Stimulated activated CD8-positive, alpha-beta memory T cell treated with anti-CD3 and anti-CD28 coated beads, Interleukin-7, amount 100 ng/mL, for 4 hours (primary cell): ENCODE data around the gene CHI3L1.

Source experiments
- DNase-seq, 2 donors: peaks; one replicate each; pipeline ENCODE4 v3.0.0-alpha.2; 2020; ENCODE audit warnings: low read depth in 2 of 2

CHI3L1 gene

DNA sequence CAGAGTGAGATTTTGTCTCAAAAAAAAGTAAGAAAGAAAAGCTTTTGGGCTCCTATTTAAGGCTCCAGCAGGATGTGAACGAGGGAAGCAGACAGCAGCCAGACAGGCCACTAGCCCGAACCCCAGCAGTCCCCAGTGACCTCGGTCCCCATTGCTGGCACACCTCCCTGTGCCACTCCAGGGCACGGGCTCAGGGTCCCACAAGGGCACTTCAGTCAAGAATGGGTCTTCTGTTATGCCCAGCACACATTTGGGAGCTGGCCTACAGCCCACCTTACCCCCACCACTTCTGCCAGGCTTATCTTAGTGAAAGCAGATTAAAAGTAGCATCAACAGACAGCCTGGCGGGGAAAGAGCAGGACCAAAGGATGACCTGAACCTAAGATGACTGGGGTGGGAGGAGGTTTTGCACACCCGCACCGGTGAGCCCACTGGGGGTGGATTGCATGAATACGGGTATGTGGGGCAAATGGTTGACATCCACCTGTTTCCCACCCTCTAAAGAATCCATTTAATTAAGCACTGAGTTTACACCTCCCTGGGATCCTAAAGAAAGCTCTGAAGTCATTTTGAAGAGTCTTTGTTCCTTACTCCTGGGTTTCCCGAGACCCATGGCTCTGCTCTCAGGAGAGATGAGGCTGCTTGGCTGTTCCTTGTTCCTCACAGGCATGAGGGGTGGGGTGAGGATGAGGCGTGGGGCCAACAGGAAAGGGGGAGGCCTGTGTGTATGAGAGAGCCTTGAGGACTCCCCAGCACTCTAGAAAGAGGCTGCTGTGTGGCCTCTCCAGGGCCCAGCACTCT, 4.7 kb downstream of the CHI3L1 start:
- no peak for DNase-seq

DNA sequence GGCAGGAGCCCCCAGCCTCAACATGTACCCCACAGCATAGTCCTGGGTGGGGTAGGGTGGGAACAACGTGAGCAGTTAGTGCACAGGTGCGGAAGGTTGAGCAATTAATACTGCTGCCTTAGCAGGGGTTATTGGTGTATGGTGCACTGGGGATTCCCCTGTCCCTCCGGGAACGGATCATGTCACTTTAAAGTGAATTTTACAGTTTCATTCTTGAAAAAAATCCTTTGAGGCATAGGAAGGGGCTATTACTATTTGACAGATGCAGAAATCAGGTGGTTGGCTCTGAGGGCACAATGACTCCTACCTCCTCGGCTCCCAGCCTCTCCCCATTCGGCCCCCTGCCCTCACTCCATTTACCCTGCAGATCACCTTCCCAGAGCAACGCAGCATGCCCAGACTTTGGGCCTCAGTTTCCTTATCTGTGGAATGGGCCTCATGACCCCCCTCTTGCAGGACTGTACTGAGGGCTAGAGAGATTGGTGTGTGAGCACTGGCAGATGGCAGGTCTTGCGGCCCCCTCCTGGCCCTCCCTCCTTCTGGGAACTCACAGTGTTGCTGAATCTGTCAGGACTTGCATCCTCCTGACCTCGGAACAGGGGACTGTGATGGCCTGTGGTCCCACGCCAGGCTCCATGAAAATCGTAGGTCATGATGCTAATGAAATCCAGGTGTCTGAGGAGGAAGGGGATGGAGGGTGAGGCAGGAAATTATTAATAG, 5.7 kb downstream of the CHI3L1 start:
- DNase-seq: no peak

- no peak for DNase-seq
These were observed 6.9 kb downstream of the CHI3L1 start for GRCh38 chr1:203179667-203180005.

DNA sequence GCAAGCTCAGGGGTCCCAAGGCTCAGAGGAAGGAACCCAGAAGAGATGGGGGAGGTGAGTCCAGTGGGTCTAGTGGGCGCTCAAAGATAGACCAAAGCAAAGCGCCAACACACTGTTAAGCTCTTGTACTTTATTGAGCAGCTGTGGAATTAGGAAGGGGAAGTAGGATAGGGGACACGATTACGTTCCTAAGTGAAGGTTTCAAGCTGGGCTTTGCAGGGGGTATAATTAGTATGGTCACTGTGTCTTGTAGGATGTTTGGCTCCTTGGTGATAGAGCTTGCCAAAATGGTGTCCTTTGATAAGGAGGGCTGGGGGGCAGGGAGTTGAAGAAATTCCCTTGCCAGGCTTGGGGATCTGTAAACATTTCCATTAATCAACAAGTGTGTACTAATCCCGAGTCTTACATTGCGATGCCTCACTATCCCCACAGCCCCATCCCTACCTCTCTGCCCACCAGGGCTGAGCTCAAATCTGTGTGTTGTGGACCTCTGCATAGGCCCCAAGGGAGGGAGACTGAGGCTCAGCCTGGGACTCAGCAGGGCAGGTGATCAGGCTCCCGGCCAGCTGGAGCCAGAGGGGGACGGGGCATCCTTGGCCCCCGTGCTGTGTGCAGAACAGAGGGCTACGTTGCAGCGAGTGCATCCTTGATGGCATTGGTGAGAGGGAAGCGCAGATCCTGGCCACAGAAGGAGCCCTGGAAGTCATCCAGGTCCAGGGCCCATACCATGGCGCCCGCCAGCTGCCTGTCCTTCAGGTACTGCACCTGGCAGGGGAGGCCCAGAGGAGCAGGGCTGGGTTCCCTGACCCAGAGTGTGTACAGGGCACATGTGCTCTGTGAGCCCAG, 7.5 kb downstream of the CHI3L1 start:
- no peak for DNase-seq

DNA sequence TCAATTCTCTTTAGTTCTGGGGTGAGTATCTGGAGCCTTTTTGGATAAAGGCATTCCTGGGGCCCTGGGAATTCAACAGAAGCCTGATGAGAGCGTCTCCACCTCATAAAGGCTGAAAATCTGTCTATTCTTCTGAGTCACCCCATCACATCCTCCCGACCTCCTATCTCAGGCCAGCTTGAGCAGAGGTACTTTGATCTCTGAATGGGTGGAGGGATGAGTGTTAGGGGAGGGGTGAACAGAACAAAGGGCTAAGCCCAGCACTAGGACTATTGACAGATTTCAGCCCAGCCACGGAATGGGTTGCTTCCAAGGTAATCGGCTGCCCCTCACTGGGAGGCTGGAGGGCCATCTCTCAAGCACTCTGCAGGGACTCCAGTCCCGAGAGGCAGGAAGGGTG, 8.4 kb downstream of the CHI3L1 start:
- no peak for DNase-seq

- DNase-seq: no peak
These were observed 8.9 kb downstream of the CHI3L1 start for GRCh38 chr1:203177470-203178039.

DNA sequence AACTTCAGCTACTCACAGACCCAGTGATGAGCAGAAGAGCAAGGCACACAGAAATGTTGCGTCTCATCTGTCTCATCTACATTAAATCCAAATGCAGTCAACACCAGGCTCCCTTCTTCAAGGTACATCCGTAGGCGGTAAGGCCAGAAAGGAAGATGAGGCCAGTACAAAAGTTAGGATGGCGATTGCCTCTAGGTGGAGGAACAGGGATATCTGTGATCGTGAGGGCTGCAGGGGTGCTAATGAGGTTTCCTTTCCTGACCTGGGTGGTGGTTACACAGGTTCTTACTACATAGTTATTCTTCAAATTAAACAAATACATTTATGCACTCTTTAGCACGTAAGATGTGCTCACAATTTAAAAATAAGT, 9.5 kb downstream of the CHI3L1 start:
- no peak for DNase-seq

GRCh38 chr1:203176273-203177035, 10.1 kb downstream of the CHI3L1 start:
- no peak for DNase-seq

GRCh38 chr1:203175827-203176241, 10.7 kb downstream of the CHI3L1 start:
- no peak for DNase-seq

GRCh38 chr1:203175237-203175826, 11.2 kb downstream of the CHI3L1 start, which contains the start of gene MYBPH:
MYBPH (minus strand) TSS chr1:203175826; CDS start chr1:203175755, 71 bp downstream.
- no peak for DNase-seq

- DNase-seq: no peak
These were observed 12.0 kb downstream of the CHI3L1 start for GRCh38 chr1:203174324-203174985.

GRCh38 chr1:203173566-203173965, 12.9 kb downstream of the CHI3L1 start:
- no peak for DNase-seq

- DNase-seq: no peak
These were observed 13.4 kb downstream of the CHI3L1 start for GRCh38 chr1:203173011-203173555.

DNA sequence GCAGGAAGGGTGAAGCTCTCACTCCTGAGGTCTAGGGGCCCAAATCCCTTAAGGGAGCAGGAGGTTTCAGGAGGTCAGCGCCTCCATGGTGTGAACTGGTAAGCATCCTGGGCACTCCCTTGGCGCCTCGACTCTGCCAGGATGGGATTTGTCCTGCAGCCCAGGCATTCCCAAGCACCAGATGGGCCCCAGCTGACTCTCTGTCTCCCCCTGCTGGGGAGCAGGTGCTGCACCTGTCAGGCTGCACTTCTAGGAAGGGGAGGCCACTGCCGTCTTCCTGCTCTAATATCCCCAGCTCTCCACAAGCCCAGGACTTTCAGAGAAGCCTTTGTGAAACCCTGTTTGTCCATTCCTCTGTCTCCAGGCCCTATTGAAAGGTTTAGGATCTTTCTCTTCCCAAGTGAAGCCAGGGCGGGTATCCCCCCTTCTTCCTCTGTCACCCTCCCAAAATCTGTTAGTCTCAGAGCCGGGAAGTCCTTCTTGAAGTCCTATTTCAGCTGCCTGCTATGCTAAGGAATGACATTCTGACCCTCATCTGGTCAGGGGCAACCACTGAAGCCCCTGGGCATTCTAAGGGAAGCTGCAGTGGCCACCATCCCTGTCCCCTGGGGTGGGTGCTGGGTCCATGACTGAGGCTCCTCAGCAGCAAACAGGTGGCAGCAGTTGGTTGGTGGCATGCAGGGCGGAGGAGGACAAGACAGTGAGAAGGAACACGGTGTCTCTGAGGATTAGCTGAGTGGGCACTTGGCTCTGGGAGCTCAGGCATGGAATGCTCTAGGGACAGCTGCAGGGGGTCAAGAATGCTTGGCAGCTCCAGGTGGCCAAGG, 14.1 kb downstream of the CHI3L1 start:
- DNase-seq: no peak

DNA sequence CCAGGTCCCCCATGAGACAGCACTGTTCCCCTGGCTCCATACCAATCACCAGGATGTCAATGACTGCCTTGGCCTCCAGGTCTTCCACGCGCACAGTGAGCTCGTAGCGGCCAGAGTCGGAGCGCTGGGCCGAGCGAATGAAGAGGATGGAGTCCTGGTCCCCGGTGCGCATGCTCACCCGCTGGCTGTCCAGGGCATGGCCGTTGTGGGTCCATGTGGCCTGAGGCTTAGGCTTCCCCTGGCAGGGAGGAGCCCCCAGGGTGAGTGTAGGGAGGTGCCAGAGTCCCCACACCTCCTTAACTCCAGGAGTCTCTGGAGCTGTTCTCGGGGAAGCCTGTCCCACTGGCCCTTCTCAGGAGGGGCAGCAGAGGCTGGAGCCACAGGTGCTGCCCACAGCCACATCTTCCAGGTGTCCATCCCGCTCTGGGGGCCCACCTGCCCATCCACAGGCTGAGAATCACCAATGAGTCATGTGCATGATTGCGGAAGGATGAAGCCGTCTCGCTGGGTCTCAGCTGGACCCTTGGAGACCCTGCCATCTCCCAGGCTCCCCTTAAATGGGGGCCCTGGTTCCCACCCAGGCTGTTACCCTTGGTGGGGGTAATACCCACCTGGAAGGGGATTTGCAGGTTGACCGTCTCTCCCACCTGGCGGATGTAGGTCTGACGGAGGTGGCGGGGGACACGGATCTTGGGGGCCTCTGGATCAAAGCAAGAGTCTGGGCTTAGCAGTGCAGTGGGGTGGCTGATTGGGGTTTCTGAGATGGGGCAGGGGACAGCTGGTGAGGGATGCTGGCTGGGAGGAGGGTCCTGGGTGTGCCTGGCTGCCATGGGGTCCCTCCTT, 14.9 kb downstream of the CHI3L1 start:
- DNase-seq: no peak

- DNase-seq: no peak
These were observed 15.7 kb downstream of the CHI3L1 start for GRCh38 chr1:203170625-203171330.

DNA sequence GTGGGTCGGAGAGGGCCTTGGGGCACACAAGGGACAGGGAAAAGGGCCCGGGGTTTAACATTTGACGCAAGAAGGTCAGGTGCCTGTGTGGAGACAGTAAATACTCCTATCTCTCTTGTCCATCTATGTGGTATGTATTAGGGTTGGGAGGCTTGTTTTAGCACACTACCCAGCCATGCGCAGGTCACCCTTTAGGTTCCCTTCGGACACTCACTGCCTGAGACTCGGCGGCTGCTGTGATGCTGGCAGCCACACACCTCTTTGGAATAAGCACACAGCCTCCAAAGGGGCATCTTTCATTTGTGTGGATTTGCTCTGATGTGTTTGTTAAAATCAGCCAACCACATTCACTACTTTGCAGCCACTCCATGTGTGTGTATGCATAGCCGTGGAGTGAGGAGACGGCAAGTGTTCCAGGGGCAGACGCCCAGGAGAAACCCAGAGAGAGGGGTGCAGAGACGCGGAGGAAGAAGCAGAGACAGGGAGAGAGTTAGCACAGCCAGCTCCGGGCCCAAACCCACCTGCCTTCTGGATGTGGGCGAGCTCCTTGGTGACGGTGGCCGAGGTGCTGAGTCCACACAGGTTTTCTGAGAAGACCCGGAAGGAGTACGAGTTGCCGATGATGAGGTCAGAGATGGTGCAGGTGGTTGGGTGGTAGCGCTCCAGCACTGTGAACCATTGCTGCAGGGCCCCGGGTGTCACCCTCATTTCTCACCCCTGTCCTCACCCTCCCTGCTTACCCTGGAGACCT, 16.6 kb downstream of the CHI3L1 start:
- DNase-seq: no peak
